ENCODE data around the gene RASD1. TPM values are rescaled to one million over a fixed set of nuclear protein-coding genes. Genes with fewer than 3 reads are reported as not detected.

The RASD1 gene
- total RNA-seq, 1 donor from 2014 or later: 5.2 TPM

DNA sequence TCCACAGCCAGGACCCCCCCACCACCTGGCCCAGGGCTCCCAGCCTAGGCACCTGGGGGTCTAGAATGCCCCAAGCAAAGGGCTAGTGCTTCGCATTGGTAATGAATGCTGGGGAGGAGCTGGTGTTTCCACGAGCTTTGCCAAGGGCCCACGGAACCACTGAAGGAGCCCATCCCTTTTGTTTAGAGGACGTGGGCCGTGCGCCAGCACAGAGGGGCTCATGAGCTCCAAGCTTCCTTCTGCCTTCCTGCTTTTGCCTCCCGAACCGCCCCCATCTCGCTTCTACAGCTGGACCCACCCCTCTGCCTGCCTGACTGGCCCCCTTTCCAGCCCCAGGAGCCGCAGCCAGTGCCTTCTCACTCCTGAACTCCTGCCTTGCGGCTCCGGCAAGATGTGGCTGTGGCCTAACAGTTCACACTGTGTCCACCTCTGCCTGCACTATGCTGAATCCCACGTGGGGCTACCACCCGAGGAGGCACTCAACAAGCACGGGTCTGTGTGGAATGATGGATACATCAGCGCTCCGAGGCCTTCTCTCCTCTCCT, 31.8 kb upstream of the RASD1 start:
- no peak for DNase-seq (ENCODE audit: extremely low read depth, low read depth, low spot score)

DNA sequence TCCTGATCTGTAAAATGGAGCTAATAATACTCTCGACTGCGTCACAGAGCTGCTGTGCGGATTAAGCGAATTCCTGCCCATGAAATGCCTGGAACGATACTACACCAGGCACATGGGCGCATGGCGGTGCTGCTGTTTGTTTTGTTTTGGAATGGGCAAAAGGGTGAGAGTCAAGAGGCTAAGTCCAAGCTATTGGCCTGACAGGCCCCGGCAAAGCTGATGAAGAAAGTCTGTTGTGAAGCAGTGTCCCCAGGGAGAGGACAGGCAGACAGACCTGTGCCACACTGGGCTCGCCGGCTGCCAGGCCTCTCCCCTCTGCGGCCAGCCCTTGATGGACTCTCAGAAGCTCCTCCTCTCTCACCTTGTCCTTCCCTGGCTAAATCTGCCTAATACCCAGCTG, 31.3 kb upstream of the RASD1 start:
- no peak for DNase-seq (ENCODE audit: extremely low read depth, low read depth, low spot score)

GRCh38 chr17:17526369-17526768, 30.2 kb upstream of the RASD1 start:
- no peak for DNase-seq (ENCODE audit: extremely low read depth, low read depth, low spot score)

DNA sequence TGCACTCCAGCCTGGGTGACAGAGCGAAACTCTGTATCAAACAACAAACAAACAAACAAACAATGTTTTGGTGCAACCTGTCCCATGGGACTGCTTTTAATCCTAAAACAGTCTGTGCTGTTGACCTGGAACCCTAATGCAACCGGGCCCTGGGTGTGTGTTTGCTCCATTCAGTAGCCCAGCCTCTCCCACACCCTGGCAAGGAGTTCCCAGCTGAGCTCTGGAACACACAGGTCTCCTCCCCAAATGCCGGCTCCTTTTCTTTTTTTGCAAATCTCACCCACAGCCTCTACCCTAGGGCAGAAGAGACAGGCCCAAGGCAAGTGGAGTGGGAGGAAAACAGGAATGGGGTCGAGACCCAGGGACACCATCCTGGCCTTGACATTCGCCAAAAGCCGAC, 29.8 kb upstream of the RASD1 start:
- no peak for DNase-seq (ENCODE audit: extremely low read depth, low read depth, low spot score)

- no peak for DNase-seq (ENCODE audit: extremely low read depth, low read depth, low spot score)
These were observed 29.1 kb upstream of the RASD1 start for GRCh38 chr17:17525311-17525710.

DNA sequence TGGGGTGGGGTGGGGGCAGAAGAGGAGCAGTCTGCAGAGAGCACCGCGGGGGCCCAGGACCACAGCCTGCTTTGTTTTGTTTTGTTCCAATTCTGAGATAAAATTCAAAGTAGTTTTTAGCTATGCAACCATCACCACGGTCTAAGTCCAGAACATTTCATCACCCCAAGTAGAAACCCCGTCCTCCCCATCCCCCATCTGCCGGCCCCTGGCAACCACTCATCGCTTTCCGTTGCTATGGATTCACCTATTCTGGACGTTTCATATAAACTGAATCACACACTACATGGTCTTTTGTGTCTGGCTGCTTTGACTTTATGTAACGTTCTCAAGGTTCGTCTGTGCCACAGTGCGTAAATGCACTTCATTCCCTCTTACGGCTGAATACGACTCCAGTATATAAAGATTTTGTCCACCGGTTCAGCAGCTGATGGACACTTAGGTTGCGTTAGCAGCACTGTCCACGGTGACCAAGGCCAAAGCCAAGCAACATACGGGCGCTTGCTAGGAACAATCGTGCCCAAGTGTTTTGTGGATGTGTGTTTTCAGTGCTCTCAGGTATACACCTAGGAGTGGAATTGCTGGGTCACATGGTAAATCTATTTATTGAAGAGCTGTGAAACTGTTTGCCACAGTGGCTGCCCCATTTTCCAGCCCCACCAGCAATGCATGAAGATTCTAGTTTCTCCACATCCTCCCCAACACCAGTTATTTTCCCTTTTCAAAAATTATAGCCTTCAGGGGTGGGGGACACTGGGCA, 27.7 kb upstream of the RASD1 start:
- no peak for DNase-seq (ENCODE audit: extremely low read depth, low read depth, low spot score)

DNA sequence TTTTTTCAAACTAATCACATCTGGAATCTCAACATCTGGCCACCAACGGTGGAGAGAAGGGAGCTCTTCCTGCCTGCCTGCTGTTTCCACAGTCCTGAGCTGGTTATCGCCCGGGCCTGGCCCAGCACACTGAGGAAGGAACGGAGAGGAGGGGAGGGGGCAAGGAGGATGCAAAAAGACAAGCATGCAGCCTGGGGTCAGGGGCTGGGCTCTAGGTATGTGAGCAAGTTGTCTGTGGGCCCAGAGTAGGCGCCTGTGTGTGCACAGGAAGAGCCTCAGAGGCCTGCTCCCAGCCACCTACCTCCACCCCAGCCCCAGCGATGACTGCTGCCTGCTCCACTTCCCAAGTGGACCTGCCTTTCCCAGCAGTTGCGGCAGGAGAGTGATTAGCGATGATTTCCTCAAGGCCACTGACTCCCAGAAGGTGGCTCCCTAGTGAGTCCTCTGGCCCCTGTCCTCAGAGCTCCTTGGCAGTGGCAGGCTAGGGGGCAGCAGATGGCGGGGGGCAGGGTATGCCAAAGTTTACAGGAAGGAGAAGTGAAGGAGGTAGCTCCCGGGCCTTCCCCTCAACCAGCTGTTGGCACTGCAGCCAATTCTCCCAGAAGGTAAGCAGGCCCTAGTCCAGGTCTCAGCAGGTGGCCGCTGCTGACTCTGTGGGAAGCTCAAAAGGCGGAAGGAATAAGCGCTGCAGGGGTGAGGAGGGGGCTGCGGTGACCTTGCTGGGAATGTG, 27.0 kb upstream of the RASD1 start:
- no peak for DNase-seq (ENCODE audit: extremely low read depth, low read depth, low spot score)

GRCh38 chr17:17520599-17521232, 24.5 kb upstream of the RASD1 start:
- no peak for DNase-seq (ENCODE audit: extremely low read depth, low read depth, low spot score)

GRCh38 chr17:17519886-17520285, 23.7 kb upstream of the RASD1 start:
- no peak for DNase-seq (ENCODE audit: extremely low read depth, low read depth, low spot score)

- no peak for DNase-seq (ENCODE audit: extremely low read depth, low read depth, low spot score)
These were observed 22.8 kb upstream of the RASD1 start for GRCh38 chr17:17518951-17519350.

GRCh38 chr17:17518014-17518413, 21.8 kb upstream of the RASD1 start:
- DNase-seq (ENCODE audit: extremely low read depth, low read depth, low spot score): no peak

- DNase-seq (ENCODE audit: extremely low read depth, low read depth, low spot score): no peak
These were observed 20.9 kb upstream of the RASD1 start for GRCh38 chr17:17516941-17517720.

GRCh38 chr17:17515934-17516930, 20.0 kb upstream of the RASD1 start:
- no peak for DNase-seq (ENCODE audit: extremely low read depth, low read depth, low spot score)

DNA sequence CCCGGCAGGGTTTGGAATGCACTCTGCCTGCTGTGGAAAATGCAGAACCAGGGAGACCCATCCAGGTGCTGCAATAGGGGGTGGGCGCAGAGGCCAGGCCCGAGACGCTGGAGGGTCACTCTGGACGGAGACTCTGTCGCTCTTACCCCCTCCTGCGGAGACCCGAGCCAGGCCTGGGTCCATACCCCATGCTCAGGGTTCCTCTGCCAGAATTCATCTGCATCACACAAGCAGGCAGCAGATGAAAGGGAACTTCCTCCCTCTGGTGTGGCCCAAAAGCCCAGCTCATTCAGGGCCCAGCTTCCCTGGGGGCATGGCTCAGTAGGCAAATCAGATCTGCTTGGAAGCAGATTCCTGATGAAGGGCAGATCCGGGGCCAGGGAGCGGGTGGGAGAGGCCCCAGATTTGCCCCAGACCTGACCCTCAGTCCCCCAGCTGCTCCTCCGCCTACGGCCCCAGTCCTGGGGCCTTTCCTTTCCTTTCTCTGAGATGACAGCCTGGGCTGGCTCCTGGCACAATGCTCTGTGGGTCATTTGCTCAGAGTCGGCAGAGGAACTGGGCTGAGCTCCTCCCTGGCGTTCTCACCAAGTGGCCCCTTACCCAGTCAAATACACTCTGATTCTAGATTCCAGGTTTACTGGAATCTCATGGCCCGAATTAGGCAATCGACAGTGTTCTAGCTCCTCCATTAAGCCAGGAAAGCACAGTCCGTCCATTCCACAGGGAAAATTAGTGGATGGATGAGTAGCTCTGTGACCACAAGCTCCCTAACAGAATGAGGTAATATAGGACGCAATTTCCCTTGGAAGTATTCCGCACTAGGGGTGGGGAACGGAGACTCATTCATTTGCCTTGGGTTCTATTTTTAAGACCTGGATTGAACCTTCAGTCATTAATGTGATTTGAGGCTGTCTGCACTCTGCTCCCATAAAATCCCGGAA, 19.1 kb upstream of the RASD1 start:
- no peak for DNase-seq (ENCODE audit: extremely low read depth, low read depth, low spot score)

DNA sequence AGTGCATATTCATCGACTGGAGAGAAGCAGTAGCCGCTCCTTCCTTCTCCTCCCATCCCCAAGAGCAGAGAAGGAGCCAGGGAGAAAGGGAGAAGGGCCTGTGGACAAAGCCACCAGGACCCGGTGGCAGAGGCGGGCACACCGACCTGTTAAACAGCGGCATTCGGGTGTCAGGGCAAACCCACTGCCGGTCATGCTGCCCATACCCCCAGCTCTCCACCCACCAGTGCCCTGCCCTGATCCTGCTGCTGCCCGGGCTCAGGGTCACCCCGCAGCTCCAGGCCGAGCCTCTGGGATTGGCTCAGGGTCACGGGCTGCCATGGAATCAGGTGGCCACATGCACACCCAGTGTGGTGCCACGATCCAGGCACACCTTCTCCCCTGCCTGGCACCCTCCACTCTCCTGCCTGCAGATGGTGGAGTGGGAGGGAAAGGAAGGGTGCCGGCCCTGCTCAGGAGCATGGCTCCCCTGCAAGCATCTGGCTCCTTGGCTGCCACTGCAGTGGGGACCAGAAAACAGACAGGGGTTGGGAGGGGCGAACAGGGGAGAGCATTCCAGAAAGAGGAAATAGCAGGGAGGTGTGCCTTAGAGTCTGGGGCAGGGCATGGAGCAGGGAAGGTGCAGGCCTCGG, 18.3 kb upstream of the RASD1 start:
- no peak for DNase-seq (ENCODE audit: extremely low read depth, low read depth, low spot score)

DNA sequence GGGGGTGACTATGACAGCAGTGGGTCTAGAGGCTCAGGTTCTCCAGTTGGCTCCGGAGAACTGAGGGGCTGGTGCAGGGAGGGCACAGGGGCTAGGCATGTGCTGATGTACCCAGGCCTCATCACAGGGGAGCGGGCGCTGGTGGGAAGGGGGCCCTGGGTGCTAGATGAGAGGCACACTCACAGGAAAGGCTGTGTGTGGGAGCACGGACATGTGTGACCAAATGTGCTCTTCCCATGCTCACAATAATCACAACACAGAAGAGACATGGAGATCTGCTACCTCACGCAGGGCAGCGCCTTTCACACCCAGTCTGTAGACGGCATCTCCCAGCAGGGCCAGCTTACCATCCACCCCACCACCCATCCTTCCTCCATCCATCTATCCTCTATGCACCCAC, 17.4 kb upstream of the RASD1 start:
- DNase-seq (ENCODE audit: extremely low read depth, low read depth, low spot score): no peak

DNA sequence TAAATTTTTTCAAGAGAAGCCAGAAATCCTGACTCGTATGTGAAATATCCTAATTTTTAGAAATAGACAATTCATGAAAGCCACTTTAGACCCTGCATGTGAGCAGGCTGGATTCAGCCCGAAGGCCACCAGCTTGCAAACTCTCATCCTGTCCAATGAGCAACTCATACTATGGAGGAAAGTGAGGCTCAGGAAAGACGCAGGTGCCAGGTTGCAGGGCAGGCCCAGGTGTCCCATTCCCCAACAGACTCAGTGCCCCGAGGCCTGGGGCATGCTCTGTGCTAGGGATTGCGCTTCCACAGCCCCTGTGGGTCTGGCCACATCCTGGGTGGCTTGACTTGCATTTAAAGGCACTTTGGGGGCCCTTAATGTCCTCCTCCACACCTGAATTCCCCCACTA, 16.7 kb upstream of the RASD1 start:
- DNase-seq (ENCODE audit: extremely low read depth, low read depth, low spot score): no peak
